Measurements from ENCODE around the gene DNAAF8.

The DNAAF8 gene

DNA sequence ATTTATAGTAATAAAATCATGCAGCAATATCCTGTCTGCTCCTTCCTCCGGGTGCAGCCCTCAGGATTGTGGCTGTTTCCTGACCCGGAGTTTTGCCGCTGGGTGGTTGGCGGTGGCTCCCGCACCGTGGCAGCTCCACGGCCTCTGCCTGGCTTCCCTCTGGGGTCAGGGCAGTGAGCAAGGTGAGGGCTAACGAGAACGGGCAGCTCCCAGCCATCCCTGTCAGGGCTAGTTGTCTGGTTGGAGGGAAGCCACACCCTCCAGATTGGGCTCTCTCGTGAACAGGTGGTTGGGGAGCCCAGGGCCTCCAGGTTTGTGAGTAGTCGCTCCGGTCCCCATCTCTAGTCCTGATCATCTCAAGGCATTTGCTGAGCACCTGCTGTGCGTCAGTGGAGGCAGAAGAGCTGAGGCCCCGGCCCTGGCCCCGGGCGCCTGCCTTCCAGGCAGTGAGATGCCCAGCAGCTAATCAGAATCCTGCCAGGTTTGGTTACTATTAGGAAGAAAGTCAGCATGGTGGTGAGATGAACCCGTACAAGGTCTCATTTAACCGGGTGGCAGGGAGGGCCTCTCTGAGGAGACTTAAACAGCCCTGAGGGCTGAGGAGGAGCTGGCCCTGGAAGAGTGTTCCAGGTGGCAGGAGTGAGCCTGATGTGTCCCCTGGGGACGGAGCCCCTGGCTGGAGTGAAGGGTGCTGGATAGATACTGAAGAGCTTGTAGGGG is 43.2 kb upstream of the DNAAF8 start:
- DNase-seq (ENCODE audit: insufficient read length) (no peak), FAIRE-seq (no peak)
- TF ChIP-seq TAF1 (IDR thresholded peaks at IDR 0.05; ENCODE audit: borderline replicate concordance, low read depth, low read length) (no peak), POLR2A (IDR thresholded peaks at IDR 0.05; ENCODE audit: low read depth, low read length) (no peak), POLR2AphosphoS5 (IDR thresholded peaks at IDR 0.05; ENCODE audit: low read depth, low read length) (no peak)

GRCh38 chr16:4691666-4692412 is 42.5 kb upstream of the DNAAF8 start:
- FAIRE-seq (no peak), DNase-seq (ENCODE audit: insufficient read length) (no peak)
- TF ChIP-seq TAF1 (IDR thresholded peaks at IDR 0.05; ENCODE audit: borderline replicate concordance, low read depth, low read length) (no peak), POLR2AphosphoS5 (IDR thresholded peaks at IDR 0.05; ENCODE audit: low read depth, low read length) (no peak), POLR2A (IDR thresholded peaks at IDR 0.05; ENCODE audit: low read depth, low read length) (no peak)

DNA sequence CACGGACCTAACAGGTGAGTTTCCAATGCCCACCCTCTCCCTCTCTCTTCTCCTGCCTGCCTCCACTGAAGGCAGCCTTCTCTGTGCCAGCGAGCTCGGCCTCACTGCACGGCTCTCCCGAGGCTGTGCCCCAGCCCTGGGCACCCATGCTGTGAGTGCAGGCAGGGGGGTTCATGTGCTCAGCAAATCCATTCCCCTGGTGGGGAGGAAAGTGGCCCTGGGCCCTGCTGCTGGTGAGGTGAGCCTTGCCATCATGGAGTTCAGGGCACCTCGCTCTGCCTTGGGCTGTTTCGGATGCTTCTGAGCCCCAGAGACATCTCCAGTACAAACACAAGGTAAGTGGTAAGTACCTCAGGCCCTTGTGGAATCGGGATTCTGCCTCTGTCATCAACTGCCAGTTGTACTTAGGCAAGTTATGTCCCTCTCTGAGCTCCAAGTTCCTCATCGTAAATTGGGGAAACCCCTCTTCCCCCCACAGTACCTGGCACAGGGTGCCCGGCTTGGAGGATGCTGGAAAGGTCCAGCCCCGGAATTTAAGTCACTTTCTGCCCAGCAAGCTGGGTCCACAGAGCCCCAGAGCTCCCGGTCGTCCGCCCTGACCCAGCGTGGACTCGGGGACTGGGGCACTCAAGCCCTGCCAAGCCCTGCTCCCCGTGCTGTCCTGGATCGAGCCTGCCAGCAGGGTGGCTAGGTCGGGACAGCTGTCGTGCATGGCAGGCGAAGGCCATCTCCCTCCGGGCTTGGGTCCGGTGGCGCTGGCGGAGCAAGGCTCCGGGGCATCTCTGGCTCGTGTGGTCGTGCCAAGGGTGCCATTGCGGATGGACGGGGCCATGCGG is 41.7 kb upstream of the DNAAF8 start:
- no peak for DNase-seq (ENCODE audit: insufficient read length)
- FAIRE-seq = no peak
- TF ChIP-seq POLR2A (IDR thresholded peaks at IDR 0.05; ENCODE audit: low read depth, low read length) (no peak), POLR2AphosphoS5 (IDR thresholded peaks at IDR 0.05; ENCODE audit: low read depth, low read length) (no peak; the same call in 1 of the 2 replicates), TAF1 (IDR thresholded peaks at IDR 0.05; ENCODE audit: borderline replicate concordance, low read depth, low read length) (no peak)

GRCh38 chr16:4693296-4693955 is 40.9 kb upstream of the DNAAF8 start, which contains the start of gene NUDT16L1:
Gene NUDT16L1, plus strand, starts transcription at chr16:4693562. Its CDS starts 165 bp downstream, at chr16:4693727.
- peak; percentile 100 for FAIRE-seq
- peak; percentile 99 for DNase-seq (ENCODE audit: insufficient read length)
- peak; percentile 96 for TF ChIP-seq POLR2A (IDR thresholded peaks at IDR 0.05; ENCODE audit: low read depth, low read length)
- TF ChIP-seq POLR2AphosphoS5 (IDR thresholded peaks at IDR 0.05; ENCODE audit: low read depth, low read length) = peak; percentile 93
- TF ChIP-seq TAF1 (IDR thresholded peaks at IDR 0.05; ENCODE audit: borderline replicate concordance, low read depth, low read length) = peak; percentile 77

DNA sequence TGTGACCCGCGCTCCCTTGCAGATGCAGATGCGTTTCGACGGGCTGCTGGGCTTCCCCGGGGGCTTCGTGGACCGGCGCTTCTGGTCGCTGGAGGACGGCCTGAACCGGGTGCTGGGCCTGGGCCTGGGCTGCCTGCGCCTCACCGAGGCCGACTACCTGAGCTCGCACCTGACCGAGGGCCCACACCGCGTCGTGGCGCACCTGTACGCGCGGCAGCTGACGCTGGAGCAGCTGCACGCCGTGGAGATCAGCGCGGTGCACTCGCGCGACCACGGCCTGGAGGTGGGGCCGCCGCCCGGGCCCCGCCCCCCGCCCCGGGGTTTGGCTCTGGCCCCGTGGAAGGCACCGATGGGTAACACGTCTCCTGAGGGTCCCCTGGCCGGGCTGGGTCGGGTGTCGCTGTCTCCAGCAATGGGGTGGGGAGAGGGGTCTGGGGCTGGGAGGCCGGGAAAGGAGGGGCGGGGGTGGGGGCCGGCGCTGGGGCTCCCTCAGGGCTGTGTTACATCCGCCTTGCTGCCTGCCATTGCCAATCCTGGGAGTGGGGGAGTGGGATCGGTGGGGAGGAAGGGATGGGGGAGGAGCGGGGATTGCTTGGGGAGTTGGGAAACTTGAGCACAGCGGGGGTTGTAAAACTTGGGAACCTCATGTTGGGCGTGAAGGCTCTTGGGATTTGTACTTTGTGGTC is 40.2 kb upstream of the DNAAF8 start:
- FAIRE-seq (peak; percentile 62), DNase-seq (ENCODE audit: insufficient read length) (peak; percentile 78)
- TF ChIP-seq TAF1 (IDR thresholded peaks at IDR 0.05; ENCODE audit: borderline replicate concordance, low read depth, low read length) (no peak), POLR2AphosphoS5 (IDR thresholded peaks at IDR 0.05; ENCODE audit: low read depth, low read length) (no peak; the same call in 1 of the 2 replicates), POLR2A (IDR thresholded peaks at IDR 0.05; ENCODE audit: low read depth, low read length) (no peak)

DNA sequence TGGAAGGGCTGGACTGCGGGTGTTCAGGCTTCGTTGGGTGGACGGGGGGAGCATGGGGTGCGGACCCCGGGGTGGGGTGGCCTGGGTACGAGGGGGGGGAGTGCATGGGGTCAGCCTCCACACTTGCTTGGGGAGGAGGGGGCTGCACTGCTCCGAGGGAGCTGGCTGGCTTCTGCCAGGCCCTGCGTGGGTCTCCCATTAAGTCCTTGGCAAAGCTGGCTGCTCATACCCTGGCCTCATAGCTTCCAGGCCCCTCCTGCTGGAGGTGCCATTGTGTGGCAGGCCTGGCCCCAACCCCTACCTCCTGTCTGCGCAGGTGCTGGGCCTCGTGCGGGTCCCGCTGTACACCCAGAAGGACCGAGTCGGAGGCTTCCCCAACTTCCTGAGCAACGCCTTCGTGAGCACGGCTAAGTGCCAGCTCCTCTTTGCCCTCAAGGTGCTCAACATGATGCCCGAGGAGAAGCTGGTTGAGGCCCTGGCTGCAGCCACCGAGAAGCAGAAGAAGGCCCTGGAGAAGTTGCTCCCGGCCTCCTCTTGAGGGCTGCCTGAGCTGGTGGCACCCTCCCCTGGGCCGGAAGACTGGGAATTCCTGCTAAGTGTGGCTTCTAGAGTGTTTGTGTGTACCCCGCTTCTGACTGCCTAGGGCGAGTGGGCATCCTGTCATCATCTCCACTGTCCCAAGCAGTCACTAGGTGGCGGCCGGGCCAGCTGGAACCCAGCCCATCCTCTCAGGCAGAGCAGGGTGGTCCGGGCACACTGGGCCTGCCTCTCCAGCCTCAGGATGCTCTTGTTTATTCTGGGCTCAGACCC is 39.5 kb upstream of the DNAAF8 start:
- FAIRE-seq (no peak), DNase-seq (ENCODE audit: insufficient read length) (no peak)
- no peak for TF ChIP-seq POLR2A (IDR thresholded peaks at IDR 0.05; ENCODE audit: low read depth, low read length)
- TF ChIP-seq POLR2AphosphoS5 (IDR thresholded peaks at IDR 0.05; ENCODE audit: low read depth, low read length) = no peak
- TF ChIP-seq TAF1 (IDR thresholded peaks at IDR 0.05; ENCODE audit: borderline replicate concordance, low read depth, low read length) = no peak

- TF ChIP-seq POLR2AphosphoS5 (IDR thresholded peaks at IDR 0.05; ENCODE audit: low read depth, low read length) = no peak
- no peak for TF ChIP-seq TAF1 (IDR thresholded peaks at IDR 0.05; ENCODE audit: borderline replicate concordance, low read depth, low read length)
- no peak for TF ChIP-seq POLR2A (IDR thresholded peaks at IDR 0.05; ENCODE audit: low read depth, low read length)
- no peak for DNase-seq (ENCODE audit: insufficient read length)
- no peak for FAIRE-seq
Observed at GRCh38 chr16:4695473-4696171, 38.7 kb upstream of the DNAAF8 start.

DNA sequence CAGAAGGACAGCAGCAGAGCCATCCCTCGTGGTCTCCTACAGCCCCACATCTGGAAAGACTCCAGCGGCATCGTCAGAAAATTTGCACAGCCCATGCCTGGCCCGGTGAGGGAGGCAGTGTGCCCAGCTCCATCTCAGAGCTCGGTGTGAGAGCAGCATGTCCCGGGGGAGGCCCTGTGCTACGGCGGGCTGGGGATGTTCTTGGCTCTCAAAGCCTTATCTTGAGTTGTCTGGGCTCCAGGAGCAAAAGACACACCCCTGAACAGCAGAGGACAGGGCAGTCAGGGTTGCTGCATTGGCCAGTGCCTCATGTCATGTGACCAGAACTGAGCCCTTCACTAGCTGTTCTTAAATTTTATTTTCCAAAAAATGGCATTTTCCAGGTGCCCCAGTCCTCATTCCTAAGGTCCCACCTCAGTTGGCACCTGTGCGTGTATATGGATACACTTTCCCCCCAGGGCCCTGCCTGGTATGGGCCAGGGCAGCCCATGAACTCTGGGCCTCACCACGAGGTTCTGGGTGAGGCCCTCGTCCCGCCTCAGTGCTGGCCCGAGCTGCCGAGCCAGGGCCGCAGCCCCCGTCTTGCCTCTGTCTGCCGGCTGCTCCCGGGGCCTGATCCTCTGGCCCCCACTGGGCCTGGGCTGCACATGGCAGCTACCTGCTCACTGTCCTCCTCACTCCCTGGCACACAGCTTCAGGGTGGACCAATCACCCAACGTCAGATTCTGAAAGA is 38.0 kb upstream of the DNAAF8 start:
- no peak for FAIRE-seq
- no peak for DNase-seq (ENCODE audit: insufficient read length)
- TF ChIP-seq POLR2AphosphoS5 (IDR thresholded peaks at IDR 0.05; ENCODE audit: low read depth, low read length) (no peak), POLR2A (IDR thresholded peaks at IDR 0.05; ENCODE audit: low read depth, low read length) (peak; percentile 17; the same call in 1 of the 2 replicates)
